IMR-90 (cell line): ENCODE results near the gene PBRM1. TPM values are rescaled to one million over a fixed set of nuclear protein-coding genes. Genes with fewer than 3 reads are reported as not detected.

Experiments used
- ATAC-seq: fragments of 200-7000 bp; cut with Tn5 transposase; 2 replicates; pipeline ENCODE4 v1.9.1; 2020; ENCODE audit warnings: low read depth, mild to moderate bottlenecking, moderate library complexity
- BruUV-seq: library from RNA; stranded (reverse); fragments of 400-500 nt; replicated peaks from 2 replicates; lab custom pipeline; 2021; lab: Mats Ljungman, UMichigan
- CTCF ChIA-PET: fragments of 300-600 bp; formaldehyde crosslinking; extraction: SDS; loops from one replicate; lab custom pipeline; 2021; ENCODE audit warnings: antibody characterized with exemption; lab: Yijun Ruan, JAX
- POLR2A ChIA-PET: fragments of 300-600 bp; sonication (Branson Sonifier 250); formaldehyde crosslinking; loops from one replicate; lab custom pipeline; 2022; ENCODE audit warnings: antibody characterized with exemption; ENCODE audit not compliant: unreplicated experiment; lab: Charles Lee
- DNase-seq: peaks from one replicate; pipeline ENCODE4 v3.0.0; 2013
- H2AFZ ChIP-seq: replicated peaks from 2 replicates; pipeline ENCODE3; 2013; ENCODE audit warnings: low read length, mild to moderate bottlenecking; ENCODE audit not compliant: poor library complexity
- H2AK5ac ChIP-seq: 2 replicates; pipeline ENCODE4 v1.6.1; 2013; ENCODE audit warnings: low read depth, low read length, inconsistent platforms
- H2AK9ac ChIP-seq: replicated peaks from 2 replicates; pipeline ENCODE3; 2013; ENCODE audit warnings: mild to moderate bottlenecking, low read depth, low read length, moderate library complexity; ENCODE audit not compliant: poor library complexity
- H2BK120ac ChIP-seq: 2 replicates; pipeline ENCODE4 v1.6.1; 2013; ENCODE audit warnings: low read depth, low read length, inconsistent platforms
- H2BK15ac ChIP-seq: 3 replicates; pipeline ENCODE4 v1.6.1; 2013; ENCODE audit warnings: low read depth, low read length, inconsistent platforms
- H2BK20ac ChIP-seq: 2 replicates; pipeline ENCODE4 v1.6.1; 2013; ENCODE audit warnings: low read depth, mild to moderate bottlenecking, inconsistent platforms, low read length, moderate library complexity
- H2BK5ac ChIP-seq: 2 replicates; pipeline ENCODE4 v1.6.1; 2013; ENCODE audit warnings: mild to moderate bottlenecking, low read depth, low read length, inconsistent platforms; ENCODE audit not compliant: poor library complexity, severe bottlenecking
- H3K14ac ChIP-seq: replicated peaks from 2 replicates; pipeline ENCODE4 v1.6.1; 2013; ENCODE audit warnings: low read depth, low read length, inconsistent platforms
- H3K18ac ChIP-seq: 2 replicates; pipeline ENCODE4 v1.6.1; 2013; ENCODE audit warnings: low read depth, low read length, control low read depth
- H3K23ac ChIP-seq: 2 replicates; pipeline ENCODE4 v1.6.1; 2013; ENCODE audit warnings: low read depth, low read length, inconsistent platforms
- H3K27ac ChIP-seq: 2 replicates; pipeline ENCODE4 v1.5.1; 2013; ENCODE audit warnings: mild to moderate bottlenecking, control low read depth, low read length; ENCODE audit not compliant: insufficient read depth
- H3K27me3 ChIP-seq: 2 replicates; pipeline ENCODE4 v1.6.1; 2013; ENCODE audit warnings: low read length; ENCODE audit not compliant: control insufficient read depth, insufficient read depth
- H3K36me3 ChIP-seq: 2 replicates; pipeline ENCODE4 v1.6.1; 2013; ENCODE audit warnings: low read length, mixed read lengths; ENCODE audit not compliant: control insufficient read depth, insufficient read depth
- H3K4ac ChIP-seq: 2 replicates; pipeline ENCODE4 v1.6.1; 2013; ENCODE audit warnings: low read depth, low read length, inconsistent platforms
- H3K4me1 ChIP-seq: 2 replicates; pipeline ENCODE4 v1.6.1; 2013; ENCODE audit warnings: low read length, mixed read lengths; ENCODE audit not compliant: control insufficient read depth, insufficient read depth
- H3K4me2 ChIP-seq: 2 replicates; pipeline ENCODE4 v1.6.1; 2013; ENCODE audit warnings: low read depth, mild to moderate bottlenecking, control low read depth, low read length, moderate library complexity
- H3K4me3 ChIP-seq: 2 replicates; pipeline ENCODE4 v1.5.1; 2013; ENCODE audit warnings: low read depth, mild to moderate bottlenecking, control low read depth, low read length, moderate library complexity; ENCODE audit not compliant: insufficient read depth
- H3K56ac ChIP-seq: 2 replicates; pipeline ENCODE4 v1.6.1; 2013; ENCODE audit warnings: low read length, inconsistent platforms; ENCODE audit not compliant: insufficient read depth; ENCODE audit errors: extremely low read depth
- H3K79me1 ChIP-seq, 2 experiments: 2 replicates each; pipeline ENCODE4 v1.6.1; 2013; ENCODE audit warnings: low read length in 2 of 2, inconsistent platforms in 1 of 2, low read depth in 1 of 2
- H3K9ac ChIP-seq: 2 replicates; pipeline ENCODE4 v1.6.1; 2013; ENCODE audit warnings: low read depth, low read length, control low read depth
- H3K9me1 ChIP-seq: 2 replicates; pipeline ENCODE4 v1.6.1; 2013; ENCODE audit warnings: low read length, inconsistent platforms; ENCODE audit not compliant: insufficient read depth
- H3K9me3 ChIP-seq: 2 replicates; pipeline ENCODE4 v1.6.1; 2013; ENCODE audit warnings: low read length; ENCODE audit not compliant: control insufficient read depth, insufficient read depth
- H4K20me1 ChIP-seq: 2 replicates; pipeline ENCODE4 v1.6.1; 2013; ENCODE audit warnings: low read length, inconsistent platforms; ENCODE audit not compliant: insufficient read depth
- H4K5ac ChIP-seq: 2 replicates; pipeline ENCODE4 v1.6.1; 2013; ENCODE audit warnings: mild to moderate bottlenecking, low read depth, low read length, control low read depth
- H4K8ac ChIP-seq, 2 experiments: 2 replicates each; pipeline ENCODE4 v1.6.1; 2013; ENCODE audit warnings: low read depth in 2 of 2, low read length in 2 of 2, control low read depth in 1 of 2, inconsistent platforms in 1 of 2
- H4K91ac ChIP-seq: 2 replicates; pipeline ENCODE4 v1.6.1; 2013; ENCODE audit warnings: low read depth, low read length, inconsistent platforms; ENCODE audit not compliant: insufficient read depth
- BHLHE40 ChIP-seq: fragments of 150-350 bp; IDR thresholded peaks from 2 replicates; pipeline ENCODE4 v1.6.1; 2016; ENCODE audit warnings: mild to moderate bottlenecking, low read depth, low read length
- CEBPB ChIP-seq: IDR thresholded peaks from 2 replicates; pipeline ENCODE4 v1.6.1; 2012; ENCODE audit warnings: low read depth, low read length, improper control_type of control experiment
- CHD1 ChIP-seq: IDR thresholded peaks from 2 replicates; pipeline ENCODE4 v1.6.1; 2012; ENCODE audit warnings: low read depth, low read length, improper control_type of control experiment
- FOS ChIP-seq: fragments of 150-350 bp; IDR thresholded peaks from 2 replicates; pipeline ENCODE4 v1.6.1; 2016; ENCODE audit warnings: low read depth, low read length
- MAFK ChIP-seq: IDR thresholded peaks from 2 replicates; pipeline ENCODE4 v1.6.1; 2012; ENCODE audit warnings: low read depth, low read length, improper control_type of control experiment
- MAZ ChIP-seq: IDR thresholded peaks from 2 replicates; pipeline ENCODE4 v1.6.1; 2012; ENCODE audit warnings: low read depth, mild to moderate bottlenecking, low read length, improper control_type of control experiment, moderate library complexity, borderline replicate concordance
- MXI1 ChIP-seq: IDR thresholded peaks from 2 replicates; pipeline ENCODE4 v1.6.1; 2012; ENCODE audit warnings: low read depth, mild to moderate bottlenecking, low read length, moderate library complexity, borderline replicate concordance
- NFE2L2 ChIP-seq: fragments of 150-350 bp; IDR thresholded peaks from 2 replicates; pipeline ENCODE4 v1.6.1; 2016; ENCODE audit warnings: low read depth, mild to moderate bottlenecking, low read length
- POLR2A ChIP-seq: IDR thresholded peaks from 2 replicates; pipeline ENCODE4 v1.6.1; 2012; ENCODE audit warnings: mild to moderate bottlenecking, low read depth, low read length
- RAD21 ChIP-seq: IDR thresholded peaks from 2 replicates; pipeline ENCODE4 v1.6.1; 2012; ENCODE audit warnings: low read length, improper control_type of control experiment
- RCOR1 ChIP-seq: IDR thresholded peaks from 2 replicates; pipeline ENCODE4 v1.6.1; 2012; ENCODE audit warnings: mild to moderate bottlenecking, low read length, improper control_type of control experiment; ENCODE audit not compliant: insufficient replicate concordance
- SMC3 ChIP-seq: fragments of 150-350 bp; IDR thresholded peaks from 2 replicates; pipeline ENCODE4 v1.6.1; 2016; ENCODE audit warnings: low read depth, mild to moderate bottlenecking, antibody characterized with exemption, low read length, moderate library complexity
- USF2 ChIP-seq: fragments of 150-350 bp; IDR thresholded peaks from 2 replicates; pipeline ENCODE4 v1.6.1; 2017; ENCODE audit warnings: mild to moderate bottlenecking, antibody characterized with exemption, low read length, low read depth
- WGBS, 2 experiments: methylation state at CpG; one replicate each; pipeline versions ENCODE4 v1.1.5 to v1.1.7; 2013; ENCODE audit warnings: missing lambda C conversion rate in 2 of 2; ENCODE audit not compliant: insufficient read length in 1 of 2; ENCODE audit errors: extremely low coverage in 2 of 2; 5-methylcytosine and 5-hydroxymethylcytosine counted together
- dilution Hi-C: fragments of 300-500 bp; cut with HindIII; formaldehyde crosslinking; loops from one replicate; pipeline ENCODE4 v1.14.3; 2018; ENCODE audit warnings: low sequenced_read_pairs; ENCODE audit not compliant: unreplicated experiment
- in situ Hi-C: fragments of 300-500 bp; cut with MboI; formaldehyde crosslinking; loops from 3 replicates; pipeline ENCODE4 v1.14.3; 2019; ENCODE audit warnings: low sequenced_read_pairs, inconsistent platforms, mixed read lengths
- intact Hi-C: fragments of 100-400 bp; cut with micrococcal nuclease; formaldehyde crosslinking; loops from 2 replicates; pipeline ENCODE4 v1.10.0; 2022
- polyA plus RNA-seq, 3 experiments: library from polyadenylated mRNA; depleted of rRNA; stranded (reverse); fragments of >200 nt; gene quantifications; 2 replicates each; pipeline ENCODE4 v1.2.3, GENCODE V29; 2012; ENCODE audit warnings: low replicate concordance in 1 of 3
- total RNA-seq: library from RNA; depleted of rRNA; stranded (reverse); fragments of >200 nt; gene quantifications from 2 replicates; pipeline ENCODE4 v1.2.3, GENCODE V29; 2012
- TF ChIP-seq, protein P1 (sequence below): conservative IDR thresholded peaks from 2 replicates; pipeline ENCODE4 v1.5.1; 2012; ENCODE audit warnings: mild to moderate bottlenecking, low read depth, low read length, improper control_type of control experiment
- TF ChIP-seq, protein P2 (sequence below): fragments of 150-350 bp; IDR thresholded peaks from 2 replicates; pipeline ENCODE4 v1.6.1; 2016; ENCODE audit warnings: low read depth, mild to moderate bottlenecking, low read length, moderate library complexity, borderline replicate concordance

Gene PBRM1
- total and polyA plus RNA-seq, 2 of the 4 experiments (the other 2 are of a cell fraction): 16.5 to 72.6 TPM

GRCh38 chr3:52502001-52502400, 183.7 kb downstream of the PBRM1 start:
- ATAC-seq (no peak), DNase-seq (no peak)
- Histone ChIP-seq H3K23ac (no peak overlapping the region), H3K79me1 (no peaks in the 10 kb centered on the region), H3K4ac (no peak overlapping the region), H3K56ac (no peak overlapping the region), H2BK5ac (no peak overlapping the region), H2AFZ (no peak overlapping the region), H3K27ac (no peak overlapping the region), H2BK15ac (no peak overlapping the region), H4K20me1 (no peaks in the 10 kb centered on the region; the same call in 1 of the 2 replicates), H4K8ac (no peak overlapping the region), H2AK5ac (no peak overlapping the region), H3K4me3 (no peak overlapping the region), H4K91ac (no peak overlapping the region), H3K9me1 (peaks cover 7% of the 10 kb centered on the region; the same call in 1 of the 2 replicates), H3K36me3 (no peaks in the 10 kb centered on the region), H3K14ac (no peak overlapping the region), H2BK120ac (no peak overlapping the region), H3K27me3 (no peaks in the 10 kb centered on the region; the same call in 1 of the 2 replicates), H2BK20ac (no peak overlapping the region), H3K9me3 (no peaks in the 10 kb centered on the region), H3K4me1 (peaks cover 5% of the 10 kb centered on the region; the same call in 1 of the 2 replicates), H2AK9ac (no peak overlapping the region), H3K9ac (no peak overlapping the region), H3K18ac (no peak overlapping the region), H4K5ac (no peak overlapping the region), H3K4me2 (no peak overlapping the region)
- CTCF ChIA-PET: no interaction called here
- 80% methylated on average over 11 of the region's 11 CpGs; no CpG with 5 or more reads in 1 of the 2 experiments for WGBS, 2 experiments
- dilution Hi-C loops (no loop called here), in situ Hi-C loops (no loop called here), intact Hi-C loops (no loop called here)
- BruUV-seq: no TSS peak
- POLR2A ChIA-PET: no interaction called here
- TF ChIP-seq CHD1: no peak
- TF ChIP-seq, protein P1, sequence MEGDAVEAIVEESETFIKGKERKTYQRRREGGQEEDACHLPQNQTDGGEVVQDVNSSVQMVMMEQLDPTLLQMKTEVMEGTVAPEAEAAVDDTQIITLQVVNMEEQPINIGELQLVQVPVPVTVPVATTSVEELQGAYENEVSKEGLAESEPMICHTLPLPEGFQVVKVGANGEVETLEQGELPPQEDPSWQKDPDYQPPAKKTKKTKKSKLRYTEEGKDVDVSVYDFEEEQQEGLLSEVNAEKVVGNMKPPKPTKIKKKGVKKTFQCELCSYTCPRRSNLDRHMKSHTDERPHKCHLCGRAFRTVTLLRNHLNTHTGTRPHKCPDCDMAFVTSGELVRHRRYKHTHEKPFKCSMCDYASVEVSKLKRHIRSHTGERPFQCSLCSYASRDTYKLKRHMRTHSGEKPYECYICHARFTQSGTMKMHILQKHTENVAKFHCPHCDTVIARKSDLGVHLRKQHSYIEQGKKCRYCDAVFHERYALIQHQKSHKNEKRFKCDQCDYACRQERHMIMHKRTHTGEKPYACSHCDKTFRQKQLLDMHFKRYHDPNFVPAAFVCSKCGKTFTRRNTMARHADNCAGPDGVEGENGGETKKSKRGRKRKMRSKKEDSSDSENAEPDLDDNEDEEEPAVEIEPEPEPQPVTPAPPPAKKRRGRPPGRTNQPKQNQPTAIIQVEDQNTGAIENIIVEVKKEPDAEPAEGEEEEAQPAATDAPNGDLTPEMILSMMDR: no peak
- no peak for TF ChIP-seq BHLHE40
- no peak for TF ChIP-seq USF2
- TF ChIP-seq RAD21: no peak
- TF ChIP-seq SMC3: no peak
- no peak for TF ChIP-seq MAFK
- no peak for TF ChIP-seq NFE2L2
- no peak for TF ChIP-seq MAZ
- no peak for TF ChIP-seq POLR2A
- no peak for TF ChIP-seq FOS
- TF ChIP-seq MXI1: no peak
- TF ChIP-seq, protein P2, sequence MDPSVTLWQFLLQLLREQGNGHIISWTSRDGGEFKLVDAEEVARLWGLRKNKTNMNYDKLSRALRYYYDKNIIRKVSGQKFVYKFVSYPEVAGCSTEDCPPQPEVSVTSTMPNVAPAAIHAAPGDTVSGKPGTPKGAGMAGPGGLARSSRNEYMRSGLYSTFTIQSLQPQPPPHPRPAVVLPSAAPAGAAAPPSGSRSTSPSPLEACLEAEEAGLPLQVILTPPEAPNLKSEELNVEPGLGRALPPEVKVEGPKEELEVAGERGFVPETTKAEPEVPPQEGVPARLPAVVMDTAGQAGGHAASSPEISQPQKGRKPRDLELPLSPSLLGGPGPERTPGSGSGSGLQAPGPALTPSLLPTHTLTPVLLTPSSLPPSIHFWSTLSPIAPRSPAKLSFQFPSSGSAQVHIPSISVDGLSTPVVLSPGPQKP: no peak
- TF ChIP-seq CEBPB: no peak
- TF ChIP-seq RCOR1: no peak
